HEK293T (cell line): ENCODE results near the gene HOXA4.

Source experiments
- ARNT ChIP-seq: fragments of 450-650 bp; IDR thresholded peaks from 2 replicates; pipeline ENCODE4 v1.6.1; 2017; ENCODE audit warnings: mild to moderate bottlenecking
- BHLHE40 ChIP-seq: fragments of 450-650 bp; IDR thresholded peaks from 2 replicates; pipeline ENCODE4 v1.6.1; 2016; ENCODE audit warnings: mild to moderate bottlenecking, moderate library complexity, borderline replicate concordance
- ELF4 ChIP-seq: fragments of 450-650 bp; IDR thresholded peaks from 2 replicates; pipeline ENCODE4 v1.6.1; 2017; ENCODE audit warnings: antibody characterized with exemption
- FOXK2 ChIP-seq: fragments of 450-650 bp; IDR thresholded peaks from 2 replicates; pipeline ENCODE4 v1.6.1; 2016; ENCODE audit warnings: mild to moderate bottlenecking
- FOXM1 ChIP-seq: fragments of 450-650 bp; IDR thresholded peaks from 2 replicates; pipeline ENCODE4 v1.6.1; 2017; ENCODE audit warnings: mild to moderate bottlenecking, borderline replicate concordance
- L3MBTL2 ChIP-seq: fragments of 450-650 bp; conservative IDR thresholded peaks from 2 replicates; pipeline ENCODE4 v1.6.1; 2016; ENCODE audit warnings: mild to moderate bottlenecking
- SP1 ChIP-seq: fragments of 450-650 bp; IDR thresholded peaks from 2 replicates; pipeline ENCODE4 v1.6.1; 2017
- TF ChIP-seq, protein P1 (sequence below): fragments of 450-650 bp; IDR thresholded peaks from 2 replicates; pipeline ENCODE4 v1.6.1; 2016

DNA sequence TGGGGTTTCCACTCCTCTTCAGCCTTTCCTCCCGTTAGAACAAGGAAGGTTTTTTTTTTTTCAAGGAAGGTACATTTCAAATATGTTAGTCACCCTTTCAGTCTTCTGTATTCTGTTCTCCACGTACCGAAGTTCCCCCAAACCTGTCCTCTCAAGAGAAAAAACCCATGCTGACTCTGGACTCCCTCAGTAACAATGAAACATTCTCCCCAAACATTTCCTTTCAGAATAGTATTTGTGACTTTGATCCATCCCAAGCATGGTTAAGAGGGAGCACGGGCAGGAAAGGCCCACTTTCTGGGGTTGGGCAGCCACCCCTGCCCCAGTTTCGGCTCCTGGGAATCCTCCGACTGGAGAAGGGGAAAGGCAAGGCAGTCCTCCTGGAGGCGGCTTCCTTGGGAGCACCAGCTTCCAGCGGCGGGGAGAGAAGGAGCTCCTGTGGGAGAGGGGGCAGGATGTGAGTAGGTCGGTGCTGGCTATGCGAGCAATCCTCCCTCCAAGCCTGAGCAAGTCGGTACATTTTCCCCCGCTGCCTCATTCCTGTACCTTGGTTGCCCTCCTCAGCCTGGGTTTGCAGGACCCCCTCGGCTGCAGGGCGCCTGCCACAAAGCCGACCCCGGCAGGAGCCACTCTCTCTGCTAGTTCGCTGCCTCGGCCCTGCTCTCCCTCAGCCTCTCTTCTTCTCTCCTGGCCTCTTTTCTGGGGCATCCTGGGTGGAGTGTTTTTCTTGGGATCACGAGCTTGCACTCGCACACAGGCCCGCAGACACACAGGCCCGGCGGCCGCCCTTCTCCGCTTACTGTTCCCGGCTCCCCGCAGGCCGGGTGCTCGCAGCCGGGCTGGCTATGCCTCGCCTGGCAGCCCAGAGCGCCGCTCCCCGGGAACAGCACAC lies 32.6 kb downstream of the HOXA4 start:
- TF ChIP-seq ELF4 (no peak), SP1 (no peak), FOXM1 (no peak), BHLHE40 (no peak), L3MBTL2 (no peak), ARNT (no peak), FOXK2 (no peak)
- TF ChIP-seq, protein P1, sequence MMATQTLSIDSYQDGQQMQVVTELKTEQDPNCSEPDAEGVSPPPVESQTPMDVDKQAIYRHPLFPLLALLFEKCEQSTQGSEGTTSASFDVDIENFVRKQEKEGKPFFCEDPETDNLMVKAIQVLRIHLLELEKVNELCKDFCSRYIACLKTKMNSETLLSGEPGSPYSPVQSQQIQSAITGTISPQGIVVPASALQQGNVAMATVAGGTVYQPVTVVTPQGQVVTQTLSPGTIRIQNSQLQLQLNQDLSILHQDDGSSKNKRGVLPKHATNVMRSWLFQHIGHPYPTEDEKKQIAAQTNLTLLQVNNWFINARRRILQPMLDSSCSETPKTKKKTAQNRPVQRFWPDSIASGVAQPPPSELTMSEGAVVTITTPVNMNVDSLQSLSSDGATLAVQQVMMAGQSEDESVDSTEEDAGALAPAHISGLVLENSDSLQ, result no peak
